GM13976 (cell line): ENCODE data around the gene MDP1.

Experiments
- DNase-seq: peaks from one replicate; pipeline ENCODE4 v3.0.0; 2012; ENCODE audit warnings: low spot score
- in situ Hi-C: fragments of 300-500 bp; cut with MboI; formaldehyde crosslinking; loops from one replicate; pipeline ENCODE4 v1.12.0; 2022; ENCODE audit warnings: low sequenced_read_pairs, mixed read lengths, inconsistent platforms; ENCODE audit not compliant: unreplicated experiment
- TF ChIP-seq, protein P1 (sequence below): IDR thresholded peaks from 2 replicates; pipeline ENCODE4 v1.5.1; 2012; ENCODE audit warnings: borderline replicate concordance, mild to moderate bottlenecking; ENCODE audit not compliant: insufficient read depth; ENCODE audit errors: extremely low read depth, missing control alignments, control extremely low read depth

Gene MDP1

GRCh38 chr14:24234095-24235005, 18.5 kb upstream of the MDP1 start:
- in situ Hi-C loops = no loop called here
- TF ChIP-seq, protein P1, sequence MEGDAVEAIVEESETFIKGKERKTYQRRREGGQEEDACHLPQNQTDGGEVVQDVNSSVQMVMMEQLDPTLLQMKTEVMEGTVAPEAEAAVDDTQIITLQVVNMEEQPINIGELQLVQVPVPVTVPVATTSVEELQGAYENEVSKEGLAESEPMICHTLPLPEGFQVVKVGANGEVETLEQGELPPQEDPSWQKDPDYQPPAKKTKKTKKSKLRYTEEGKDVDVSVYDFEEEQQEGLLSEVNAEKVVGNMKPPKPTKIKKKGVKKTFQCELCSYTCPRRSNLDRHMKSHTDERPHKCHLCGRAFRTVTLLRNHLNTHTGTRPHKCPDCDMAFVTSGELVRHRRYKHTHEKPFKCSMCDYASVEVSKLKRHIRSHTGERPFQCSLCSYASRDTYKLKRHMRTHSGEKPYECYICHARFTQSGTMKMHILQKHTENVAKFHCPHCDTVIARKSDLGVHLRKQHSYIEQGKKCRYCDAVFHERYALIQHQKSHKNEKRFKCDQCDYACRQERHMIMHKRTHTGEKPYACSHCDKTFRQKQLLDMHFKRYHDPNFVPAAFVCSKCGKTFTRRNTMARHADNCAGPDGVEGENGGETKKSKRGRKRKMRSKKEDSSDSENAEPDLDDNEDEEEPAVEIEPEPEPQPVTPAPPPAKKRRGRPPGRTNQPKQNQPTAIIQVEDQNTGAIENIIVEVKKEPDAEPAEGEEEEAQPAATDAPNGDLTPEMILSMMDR = no peak
- DNase-seq = no peak

- in situ Hi-C loops = no loop called here
- no peak for DNase-seq
- TF ChIP-seq, protein P1 = no peak
These were observed 17.6 kb upstream of the MDP1 start for GRCh38 chr14:24233538-24233866.

- TF ChIP-seq, protein P1 = no peak
- no peak for DNase-seq
- in situ Hi-C loops = no loop called here
These were observed 17.0 kb upstream of the MDP1 start, which contains the start of gene GMPR2 for GRCh38 chr14:24232645-24233537. GMPR2 (plus strand) TSS chr14:24232929; CDS start chr14:24233254, 325 bp downstream.

GRCh38 chr14:24232121-24232644, 16.3 kb upstream of the MDP1 start, which contains the start of gene NEDD8:
NEDD8 (minus strand) TSS chr14:24232367; CDS start chr14:24232267, 100 bp downstream.
- TF ChIP-seq, protein P1 = no peak
- in situ Hi-C loops = no loop called here
- DNase-seq = peak; percentile 88

DNA sequence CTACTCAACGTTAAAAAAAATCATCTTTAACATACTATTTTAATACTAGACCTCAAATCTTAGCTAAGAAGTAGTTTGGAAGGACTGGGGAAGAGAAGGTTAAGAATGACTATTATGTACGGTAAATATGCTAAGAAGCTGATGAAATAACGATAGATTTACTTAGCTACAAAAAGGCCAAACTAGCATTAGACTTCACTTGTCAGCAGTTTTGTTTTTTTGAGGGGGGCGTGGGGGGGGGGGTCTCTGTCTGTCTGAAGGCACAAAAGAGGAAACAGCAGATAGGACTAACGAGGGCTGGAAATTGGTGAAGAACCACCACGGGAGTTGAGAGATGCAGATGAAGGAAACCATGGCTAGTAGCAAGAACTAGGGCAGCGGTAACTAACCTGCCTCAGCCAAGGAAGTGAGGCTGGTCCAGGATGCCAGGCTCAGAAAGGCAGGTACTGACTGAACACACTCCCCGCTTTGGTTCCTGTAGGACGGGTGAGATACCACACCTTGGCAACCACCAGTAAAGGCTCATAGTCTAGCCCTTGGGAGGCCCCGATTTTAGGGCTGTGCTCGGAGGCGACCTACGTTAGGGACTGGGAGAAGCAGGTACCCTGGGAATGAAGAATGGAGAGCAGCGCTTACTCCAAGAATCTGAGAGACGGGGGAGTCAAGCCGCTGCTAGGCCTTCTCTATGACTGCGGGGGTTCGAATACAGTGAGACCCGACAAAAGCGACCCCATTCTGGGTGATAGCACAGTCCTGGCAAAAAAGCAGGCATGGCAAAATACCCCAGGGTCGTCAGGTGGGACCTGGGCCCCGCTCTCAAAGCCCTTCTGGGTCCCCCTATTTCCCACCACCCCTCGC, 15.6 kb upstream of the MDP1 start:
- in situ Hi-C loops = no loop called here
- no peak for DNase-seq
- TF ChIP-seq, protein P1 = no peak

GRCh38 chr14:24228902-24229301, 13.0 kb upstream of the MDP1 start:
- in situ Hi-C loops = no loop called here
- DNase-seq = no peak
- TF ChIP-seq, protein P1 = no peak
